ENCODE data around the gene NDUFV1.
"Not testable (repeated sequence)": the region's sequence is repeated elsewhere in the genome, so short reads cannot be mapped to it uniquely, and the experiment has no call there.

The NDUFV1 gene

DNA sequence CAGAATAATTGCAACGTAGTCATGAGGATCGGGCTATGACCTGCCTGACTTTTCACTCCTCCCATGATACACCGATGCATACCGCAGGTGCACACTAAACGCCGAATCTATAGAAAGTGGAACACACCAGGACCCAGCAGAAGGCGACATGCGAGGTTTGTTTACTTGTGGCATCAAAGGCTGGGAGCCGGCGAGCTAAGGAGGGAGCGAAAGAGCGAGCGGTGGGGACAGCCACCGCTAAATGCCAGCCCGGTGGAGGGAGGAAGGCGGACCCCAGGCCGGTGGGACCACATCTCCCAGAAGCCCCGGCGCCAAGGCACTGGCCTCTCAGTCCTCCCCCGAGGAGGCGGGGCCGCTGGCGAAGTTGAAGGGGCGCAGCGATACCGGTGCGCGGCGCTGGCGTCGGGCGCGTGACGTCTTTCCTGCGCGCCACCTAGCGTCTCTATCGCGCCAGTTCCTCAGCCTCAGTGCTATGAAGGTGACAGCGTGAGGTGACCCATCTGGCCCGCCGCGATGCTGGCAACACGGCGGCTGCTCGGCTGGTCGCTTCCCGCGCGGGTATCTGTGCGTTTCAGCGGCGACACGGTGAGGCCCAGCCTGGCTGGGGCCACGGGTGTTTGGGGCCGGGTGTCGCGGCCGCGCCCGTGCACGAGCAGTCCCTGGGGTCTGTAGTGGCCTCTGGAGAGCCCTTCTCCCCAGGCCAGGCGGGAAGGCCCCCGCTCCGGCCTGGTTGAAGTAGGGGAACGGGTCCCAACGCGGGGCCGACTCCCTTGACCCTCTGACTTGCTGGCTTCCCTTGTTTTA, at the start of gene NDUFV1:
TSS of gene NDUFV1 (plus strand) at position 445 of the 804 bp plus-strand sequence. CDS start at position 514, 69 bp downstream.
- DNase-seq (ENCODE audit: low read depth): peak; percentile 96

DNA sequence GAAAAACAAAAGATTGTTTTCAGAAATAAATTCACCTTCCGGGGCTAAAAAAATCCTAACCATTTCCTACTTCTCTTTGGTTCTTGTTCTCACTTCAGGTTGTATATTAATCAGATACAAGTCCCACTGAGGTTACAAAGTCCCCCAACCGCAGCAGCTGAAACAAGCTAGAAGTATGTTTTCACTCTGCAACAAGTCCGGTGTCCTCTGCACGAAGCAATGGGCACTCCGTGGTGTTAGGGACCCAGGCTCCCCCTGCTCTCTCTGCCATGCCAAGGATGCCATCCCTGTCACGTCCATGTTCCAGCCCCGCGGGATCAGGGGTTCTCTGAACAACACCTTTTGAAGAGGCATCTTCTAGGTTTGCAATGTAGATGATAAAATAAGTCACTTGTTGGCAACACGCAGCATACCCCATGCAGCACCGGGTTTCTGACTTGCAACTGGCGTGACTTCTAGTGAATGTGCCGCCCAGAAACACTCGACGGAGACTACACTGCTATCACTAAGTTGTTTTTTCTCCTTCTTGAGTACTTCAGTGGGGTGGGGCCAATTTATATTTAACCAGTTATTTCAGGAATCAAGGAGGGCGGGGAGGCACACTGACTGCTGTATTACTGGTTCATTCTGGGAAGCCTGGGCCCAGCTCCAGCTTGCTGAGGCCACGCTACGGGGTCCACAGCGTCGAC, 48.5 kb upstream of the NDUFV1 start:
- DNase-seq (ENCODE audit: low read depth): no peak

DNA sequence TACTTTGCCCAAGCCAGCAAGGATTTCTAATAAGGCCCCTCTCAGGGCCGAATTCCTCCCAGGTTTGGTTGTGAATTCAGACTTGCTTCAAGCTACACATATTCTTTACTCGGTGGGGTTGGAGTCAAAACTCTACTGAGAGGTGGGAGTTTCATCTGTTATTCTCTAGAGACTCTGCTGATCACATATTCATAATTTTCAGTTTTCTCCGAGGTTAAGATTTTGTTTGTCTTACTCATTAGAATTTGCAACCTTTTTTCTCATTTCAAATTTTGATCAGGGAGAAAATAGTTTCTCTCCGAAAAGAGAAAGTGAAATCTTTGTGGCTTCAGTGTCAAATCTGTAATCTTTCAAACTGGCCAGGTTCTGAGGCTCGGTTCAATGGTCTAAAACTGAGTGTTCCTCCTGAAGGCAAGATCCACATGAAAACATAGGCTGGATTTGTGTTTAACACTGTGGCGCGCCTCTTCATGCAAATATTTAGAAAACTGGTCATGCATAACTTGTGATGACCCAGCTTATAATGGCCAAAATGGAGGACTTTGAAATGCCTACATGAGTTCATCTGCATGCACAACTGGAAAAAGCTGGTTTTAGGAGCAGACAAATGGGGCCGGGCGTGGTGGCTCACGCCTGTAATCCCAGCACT, 44.6 kb upstream of the NDUFV1 start:
- no peak for DNase-seq (ENCODE audit: low read depth)

DNA sequence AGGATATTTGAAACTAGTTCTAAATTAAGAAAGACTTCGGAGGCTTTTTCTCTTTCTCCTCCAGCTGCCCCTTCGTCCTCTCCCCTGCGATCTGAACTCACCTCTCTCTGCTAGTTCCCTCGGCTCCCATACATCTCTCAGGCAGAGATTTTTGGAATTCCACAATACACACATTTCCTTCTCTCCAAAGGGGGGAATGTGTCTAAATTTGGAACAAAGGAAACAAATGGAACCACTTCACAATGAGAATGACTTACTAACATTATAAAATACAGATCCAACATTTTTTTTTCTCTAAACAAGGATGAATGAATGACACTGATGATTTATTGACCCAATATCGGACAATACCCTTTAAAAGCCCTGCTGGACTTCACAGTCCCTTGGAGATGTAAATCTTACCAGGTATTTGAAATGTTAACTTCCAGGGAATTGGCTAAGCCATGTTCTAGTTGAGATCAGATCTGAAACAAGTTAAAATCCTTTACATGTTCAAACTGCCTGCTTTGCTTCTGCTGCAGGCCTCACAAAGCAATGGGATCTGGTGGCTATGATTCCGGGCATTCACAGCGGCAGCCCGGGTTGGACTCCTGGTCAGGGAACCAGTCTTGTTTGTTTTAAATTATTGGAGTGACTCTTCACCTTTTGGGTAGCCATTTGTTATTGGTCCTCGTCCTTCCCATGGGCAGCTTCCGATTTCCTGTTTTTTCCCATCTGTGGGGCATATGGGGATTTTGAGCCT, 43.6 kb upstream of the NDUFV1 start:
- no peak for DNase-seq (ENCODE audit: low read depth)

DNA sequence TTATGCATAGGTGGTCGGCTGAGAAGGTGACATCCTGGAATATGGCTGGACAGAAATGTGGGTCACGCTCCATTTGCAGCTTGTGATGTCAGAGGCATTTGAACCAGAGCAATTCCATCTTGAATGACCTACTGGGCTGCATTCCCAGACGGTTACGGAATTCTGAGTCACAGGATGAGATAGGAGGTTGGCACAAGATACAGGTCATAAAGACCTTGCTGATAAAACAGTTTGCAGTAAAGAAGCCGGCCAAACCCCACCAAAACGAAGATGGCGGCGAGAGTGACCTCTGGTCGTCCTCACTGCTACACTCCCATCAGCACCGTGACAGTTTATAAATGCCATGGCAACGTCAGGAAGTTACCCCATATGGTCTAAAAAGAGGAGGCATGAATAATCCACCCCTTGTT, 43.0 kb upstream of the NDUFV1 start:
- not testable (repeated sequence) for DNase-seq (ENCODE audit: low read depth)

DNA sequence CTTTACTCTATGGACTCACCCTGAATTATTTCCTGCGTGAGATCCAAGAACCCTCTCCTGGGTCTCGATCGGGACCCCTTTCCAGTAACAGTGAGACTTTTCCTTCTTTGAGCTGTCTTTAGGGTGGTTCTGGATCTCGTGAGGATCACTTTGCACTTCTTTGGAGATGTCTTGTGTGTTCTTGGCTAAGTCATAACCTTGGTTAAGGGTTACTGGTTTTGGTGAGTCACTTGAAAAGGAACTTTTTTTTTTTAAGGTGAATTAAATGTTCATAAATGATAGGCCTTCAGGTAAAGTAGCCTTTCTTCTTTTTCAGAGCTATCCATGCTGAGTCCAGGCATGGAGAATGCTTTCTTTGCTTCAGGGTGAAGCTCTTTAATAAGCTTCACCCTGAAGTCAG, 42.5 kb upstream of the NDUFV1 start:
- DNase-seq (ENCODE audit: low read depth): no peak

DNA sequence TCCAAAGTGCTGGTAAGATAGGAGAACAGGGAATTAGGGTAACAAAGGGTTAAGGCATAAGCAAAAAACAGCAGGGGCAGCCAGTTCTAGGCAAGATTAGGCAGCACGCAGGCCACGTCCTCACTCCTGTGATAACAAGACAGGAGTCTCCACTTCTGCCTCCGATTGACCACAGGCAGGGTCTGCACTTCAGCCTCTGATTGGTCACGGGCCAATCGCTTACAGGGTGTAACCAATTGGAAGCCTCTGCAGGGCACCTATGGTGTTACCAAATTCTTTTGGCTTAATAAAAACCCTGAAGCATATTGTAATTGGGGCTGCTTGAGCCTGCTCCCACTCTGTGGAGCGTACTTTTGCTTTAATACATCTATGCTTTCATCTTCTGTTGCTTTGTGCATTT, 35.3 kb upstream of the NDUFV1 start:
- no peak for DNase-seq (ENCODE audit: low read depth)

DNA sequence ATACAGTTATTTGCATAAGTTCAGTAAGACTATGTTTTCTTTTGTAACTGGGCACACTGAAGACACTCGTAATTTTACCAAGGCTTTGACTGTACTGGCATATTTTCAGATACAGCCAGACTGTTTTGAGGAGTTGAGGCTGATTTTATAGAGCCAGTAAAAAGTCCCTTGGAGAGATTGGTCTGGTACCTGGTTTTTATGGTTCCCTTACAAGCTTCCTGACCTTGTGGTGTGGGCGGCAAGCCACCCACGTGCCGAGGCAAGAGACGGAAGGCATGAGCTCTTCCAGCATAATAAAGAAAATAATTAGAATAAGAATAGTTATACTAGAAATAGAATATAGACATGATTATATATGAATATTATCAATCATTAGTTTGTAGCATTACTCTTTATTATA, 34.4 kb upstream of the NDUFV1 start:
- DNase-seq (ENCODE audit: low read depth): no peak

DNA sequence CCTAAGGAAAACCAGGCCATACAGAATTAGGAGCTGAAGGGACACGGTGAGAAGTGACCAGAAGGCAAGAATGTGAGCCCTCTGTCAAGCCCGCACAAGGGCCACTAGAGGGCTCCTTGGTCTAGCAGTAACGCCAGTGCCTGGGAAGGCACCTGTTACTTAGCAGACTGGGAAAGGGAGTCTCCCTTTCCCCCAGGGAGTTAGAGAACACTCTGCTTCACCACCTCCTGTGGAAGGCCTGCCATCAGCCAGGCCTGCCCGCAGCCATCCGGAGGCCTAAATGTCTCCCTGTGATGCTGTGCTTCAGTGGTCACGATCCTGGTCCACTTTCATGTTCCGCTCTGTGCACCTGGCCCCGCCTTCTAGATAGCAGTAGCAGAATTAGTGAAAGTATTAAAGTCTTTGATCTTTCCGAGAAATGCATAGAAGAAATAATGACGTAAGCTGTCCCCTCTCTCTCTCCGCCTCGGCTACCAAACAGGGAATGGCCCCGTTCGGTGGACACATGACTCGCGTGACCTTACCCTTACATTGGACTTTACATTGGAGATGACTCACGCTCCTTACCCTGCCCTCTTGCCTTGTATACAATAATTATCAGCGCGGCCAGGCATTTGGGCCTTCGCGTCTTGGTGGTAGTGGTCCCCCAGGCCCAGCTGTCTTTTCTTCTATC, 33.9 kb upstream of the NDUFV1 start:
- DNase-seq (ENCODE audit: low read depth): peak; percentile 16

DNA sequence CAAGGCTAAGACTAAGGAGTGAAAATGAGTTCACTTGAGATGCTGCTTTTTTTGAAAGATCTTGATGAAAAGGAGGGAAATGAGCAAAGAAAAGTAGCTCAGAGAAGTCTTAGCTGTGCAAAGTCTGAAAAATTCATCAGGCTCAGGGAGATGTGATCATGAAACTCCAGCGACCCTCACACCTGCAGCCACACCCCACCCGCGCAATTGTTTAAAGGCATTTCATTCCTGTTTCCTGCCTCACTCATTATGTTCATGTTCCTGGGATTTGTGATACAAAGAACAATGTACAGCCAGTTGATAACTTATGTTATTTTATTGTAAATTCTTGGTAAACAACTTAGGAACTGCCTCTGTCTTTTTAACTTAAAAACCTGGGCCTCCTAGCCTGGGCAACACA, 31.8 kb upstream of the NDUFV1 start:
- DNase-seq (ENCODE audit: low read depth): no peak

DNA sequence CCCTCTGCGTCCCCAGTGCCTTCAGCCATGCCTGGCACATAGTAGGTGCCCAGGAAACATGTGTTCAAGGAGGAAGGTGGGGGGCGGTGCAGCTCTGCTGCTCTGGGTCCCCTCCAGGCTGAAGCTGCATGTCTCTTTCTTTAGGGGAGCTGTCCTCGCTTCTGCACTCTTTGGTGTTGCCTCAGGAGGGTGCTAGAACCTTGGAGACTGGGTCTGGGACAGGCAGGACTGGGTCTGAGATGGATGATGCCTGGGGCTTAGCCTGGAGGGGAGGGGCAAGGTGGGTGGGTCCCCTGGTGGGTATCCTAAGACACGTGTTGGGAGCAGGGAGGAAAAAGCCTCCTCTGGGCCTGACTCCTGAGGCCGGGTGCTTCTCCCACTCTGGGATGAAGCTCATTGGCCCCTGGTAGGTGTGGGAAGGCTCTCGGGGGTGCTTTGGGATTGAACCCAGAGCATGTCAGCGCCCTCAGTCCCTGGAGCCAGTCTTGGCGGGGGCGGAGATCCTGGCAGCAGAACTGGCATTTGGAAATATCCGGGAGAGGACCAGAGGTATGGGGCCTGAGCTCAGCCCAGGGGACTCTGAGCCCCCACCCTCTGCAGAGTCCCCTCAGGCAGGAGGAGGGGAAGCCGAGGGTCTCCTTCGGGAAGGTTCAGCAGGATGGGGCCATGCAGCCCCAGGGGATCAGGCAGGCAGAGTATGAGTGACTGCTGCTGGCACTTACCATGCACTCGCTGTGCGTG, 29.8 kb upstream of the NDUFV1 start:
- DNase-seq (ENCODE audit: low read depth): no peak

DNA sequence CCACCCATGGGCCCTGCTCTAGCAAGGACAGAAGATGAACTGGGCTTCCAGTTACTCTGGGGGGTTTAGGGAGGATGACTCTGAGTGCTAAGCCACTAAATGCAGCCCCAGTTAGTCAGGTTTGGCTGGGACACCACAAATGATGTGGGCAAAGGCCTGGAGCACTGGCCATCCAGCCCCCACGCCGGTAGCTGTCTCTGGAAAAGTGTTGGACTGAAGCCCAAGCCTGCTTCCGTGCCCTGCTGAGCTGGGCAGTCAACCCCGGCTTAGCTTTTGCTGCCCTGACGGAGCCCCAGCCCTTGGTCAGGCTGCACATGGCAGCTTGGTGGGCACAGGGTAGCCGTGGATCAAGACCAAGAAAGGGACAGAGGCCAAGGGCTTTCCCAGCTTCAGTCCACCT, 28.8 kb upstream of the NDUFV1 start:
- DNase-seq (ENCODE audit: low read depth): no peak

DNA sequence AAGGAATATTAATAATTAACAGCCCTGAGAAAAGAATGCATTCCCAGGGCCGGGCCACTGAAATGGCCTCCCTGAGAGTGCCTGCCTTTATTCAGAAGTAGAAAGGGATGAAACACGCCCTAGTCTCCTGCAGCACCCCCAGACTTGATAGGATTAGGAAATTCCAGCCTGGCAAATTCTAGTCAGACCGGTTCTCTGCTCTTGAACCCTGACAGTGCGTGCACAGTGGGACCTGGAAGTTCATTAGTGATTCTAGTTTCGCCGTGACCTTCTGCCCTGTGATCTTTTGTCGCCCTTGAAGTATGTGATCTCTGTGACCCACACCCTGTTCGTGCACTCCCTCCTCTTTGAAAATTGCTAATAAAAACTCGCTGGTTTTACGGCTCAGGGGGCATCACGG, 25.3 kb upstream of the NDUFV1 start:
- DNase-seq (ENCODE audit: low read depth): no peak

DNA sequence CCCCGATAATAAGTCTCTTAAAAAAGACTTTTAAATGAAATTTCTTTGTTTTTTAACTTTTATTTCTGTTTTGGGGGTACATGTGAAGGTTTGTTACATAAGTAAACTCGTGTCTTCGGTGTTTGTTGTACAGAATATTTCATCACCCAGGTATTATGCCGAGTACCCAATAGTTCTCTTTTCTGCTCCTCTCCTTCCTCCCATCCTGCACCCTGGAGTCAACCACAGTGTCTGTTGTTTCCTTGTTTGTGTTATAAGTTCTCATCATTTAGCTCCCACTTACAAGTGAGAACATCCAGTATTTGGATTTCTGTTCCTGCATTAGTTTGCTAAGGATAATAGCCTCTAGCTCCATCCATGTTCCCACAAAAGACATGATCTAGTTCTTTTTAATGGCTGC, 24.7 kb upstream of the NDUFV1 start:
- no peak for DNase-seq (ENCODE audit: low read depth)

DNA sequence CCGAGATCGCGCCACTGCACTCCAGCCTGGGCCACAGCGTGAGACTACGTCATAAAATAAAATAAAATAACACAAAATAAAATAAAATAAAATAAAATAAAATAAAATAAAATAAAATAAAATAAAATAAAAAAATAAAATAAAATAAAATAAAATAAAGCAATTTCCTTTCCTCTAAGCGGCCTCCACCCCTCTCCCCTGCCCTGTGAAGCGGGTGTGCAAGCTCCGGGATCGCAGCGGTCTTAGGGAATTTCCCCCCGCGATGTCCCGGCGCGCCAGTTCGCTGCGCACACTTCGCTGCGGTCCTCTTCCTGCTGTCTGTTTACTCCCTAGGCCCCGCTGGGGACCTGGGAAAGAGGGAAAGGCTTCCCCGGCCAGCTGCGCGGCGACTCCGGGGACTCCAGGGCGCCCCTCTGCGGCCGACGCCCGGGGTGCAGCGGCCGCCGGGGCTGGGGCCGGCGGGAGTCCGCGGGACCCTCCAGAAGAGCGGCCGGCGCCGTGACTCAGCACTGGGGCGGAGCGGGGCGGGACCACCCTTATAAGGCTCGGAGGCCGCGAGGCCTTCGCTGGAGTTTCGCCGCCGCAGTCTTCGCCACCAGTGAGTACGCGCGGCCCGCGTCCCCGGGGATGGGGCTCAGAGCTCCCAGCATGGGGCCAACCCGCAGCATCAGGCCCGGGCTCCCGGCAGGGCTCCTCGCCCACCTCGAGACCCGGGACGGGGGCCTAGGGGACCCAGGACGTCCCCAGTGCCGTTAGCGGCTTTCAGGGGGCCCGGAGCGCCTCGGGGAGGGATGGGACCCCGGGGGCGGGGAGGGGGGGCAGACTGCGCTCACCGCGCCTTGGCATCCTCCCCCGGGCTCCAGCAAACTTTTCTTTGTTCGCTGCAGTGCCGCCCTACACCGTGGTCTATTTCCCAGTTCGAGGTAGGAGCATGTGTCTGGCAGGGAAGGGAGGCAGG, 23.2 kb upstream of the NDUFV1 start, which contains the start of gene GSTP1:
TSS of gene GSTP1 (plus strand) at position 566 of the 958 bp plus-strand sequence. CDS start at position 598, 32 bp downstream.
- DNase-seq (ENCODE audit: low read depth): peak; percentile 68

DNA sequence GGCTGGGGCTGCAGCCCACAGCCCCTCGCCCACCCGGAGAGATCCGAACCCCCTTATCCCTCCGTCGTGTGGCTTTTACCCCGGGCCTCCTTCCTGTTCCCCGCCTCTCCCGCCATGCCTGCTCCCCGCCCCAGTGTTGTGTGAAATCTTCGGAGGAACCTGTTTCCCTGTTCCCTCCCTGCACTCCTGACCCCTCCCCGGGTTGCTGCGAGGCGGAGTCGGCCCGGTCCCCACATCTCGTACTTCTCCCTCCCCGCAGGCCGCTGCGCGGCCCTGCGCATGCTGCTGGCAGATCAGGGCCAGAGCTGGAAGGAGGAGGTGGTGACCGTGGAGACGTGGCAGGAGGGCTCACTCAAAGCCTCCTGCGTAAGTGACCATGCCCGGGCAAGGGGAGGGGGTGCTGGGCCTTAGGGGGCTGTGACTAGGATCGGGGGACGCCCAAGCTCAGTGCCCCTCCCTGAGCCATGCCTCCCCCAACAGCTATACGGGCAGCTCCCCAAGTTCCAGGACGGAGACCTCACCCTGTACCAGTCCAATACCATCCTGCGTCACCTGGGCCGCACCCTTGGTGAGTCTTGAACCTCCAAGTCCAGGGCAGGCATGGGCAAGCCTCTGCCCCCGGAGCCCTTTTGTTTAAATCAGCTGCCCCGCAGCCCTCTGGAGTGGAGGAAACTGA, 22.4 kb upstream of the NDUFV1 start:
- peak; percentile 13 for DNase-seq (ENCODE audit: low read depth)

DNA sequence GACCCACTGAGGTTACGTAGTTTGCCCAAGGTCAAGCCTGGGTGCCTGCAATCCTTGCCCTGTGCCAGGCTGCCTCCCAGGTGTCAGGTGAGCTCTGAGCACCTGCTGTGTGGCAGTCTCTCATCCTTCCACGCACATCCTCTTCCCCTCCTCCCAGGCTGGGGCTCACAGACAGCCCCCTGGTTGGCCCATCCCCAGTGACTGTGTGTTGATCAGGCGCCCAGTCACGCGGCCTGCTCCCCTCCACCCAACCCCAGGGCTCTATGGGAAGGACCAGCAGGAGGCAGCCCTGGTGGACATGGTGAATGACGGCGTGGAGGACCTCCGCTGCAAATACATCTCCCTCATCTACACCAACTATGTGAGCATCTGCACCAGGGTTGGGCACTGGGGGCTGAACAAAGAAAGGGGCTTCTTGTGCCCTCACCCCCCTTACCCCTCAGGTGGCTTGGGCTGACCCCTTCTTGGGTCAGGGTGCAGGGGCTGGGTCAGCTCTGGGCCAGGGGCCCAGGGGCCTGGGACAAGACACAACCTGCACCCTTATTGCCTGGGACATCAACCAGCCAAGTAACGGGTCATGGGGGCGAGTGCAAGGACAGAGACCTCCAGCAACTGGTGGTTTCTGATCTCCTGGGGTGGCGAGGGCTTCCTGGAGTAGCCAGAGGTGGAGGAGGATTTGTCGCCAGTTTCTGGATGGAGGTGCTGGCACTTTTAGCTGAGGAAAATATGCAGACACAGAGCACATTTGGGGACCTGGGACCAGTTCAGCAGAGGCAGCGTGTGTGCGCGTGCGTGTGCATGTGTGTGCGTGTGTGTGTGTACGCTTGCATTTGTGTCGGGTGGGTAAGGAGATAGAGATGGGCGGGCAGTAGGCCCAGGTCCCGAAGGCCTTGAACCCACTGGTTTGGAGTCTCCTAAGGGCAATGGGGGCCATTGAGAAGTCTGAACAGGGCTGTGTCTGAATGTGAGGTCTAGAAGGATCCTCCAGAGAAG, 21.6 kb upstream of the NDUFV1 start:
- DNase-seq (ENCODE audit: low read depth): no peak

DNA sequence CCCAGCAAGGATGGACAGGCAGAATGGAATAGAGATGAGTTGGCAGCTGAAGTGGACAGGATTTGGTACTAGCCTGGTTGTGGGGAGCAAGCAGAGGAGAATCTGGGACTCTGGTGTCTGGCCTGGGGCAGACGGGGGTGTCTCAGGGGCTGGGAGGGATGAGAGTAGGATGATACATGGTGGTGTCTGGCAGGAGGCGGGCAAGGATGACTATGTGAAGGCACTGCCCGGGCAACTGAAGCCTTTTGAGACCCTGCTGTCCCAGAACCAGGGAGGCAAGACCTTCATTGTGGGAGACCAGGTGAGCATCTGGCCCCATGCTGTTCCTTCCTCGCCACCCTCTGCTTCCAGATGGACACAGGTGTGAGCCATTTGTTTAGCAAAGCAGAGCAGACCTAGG, 20.8 kb upstream of the NDUFV1 start:
- no peak for DNase-seq (ENCODE audit: low read depth)

All from activated T-helper 9 cell treated with anti-CD3 and anti-CD28 coated beads, Interleukin-2, amount 50 U/mL, for 16 hours (primary cell).